B cell (primary cell): ENCODE measurements around the gene PCBP3. TPM values are rescaled to one million over a fixed set of nuclear protein-coding genes. Genes with fewer than 3 reads are reported as not detected.

Experiments used
- ATAC-seq: fragments of 200-7000 bp; cut with Tn5 transposase; one replicate; pipeline ENCODE4 v1.10.0; 2021; ENCODE audit warnings: low read depth, mild to moderate bottlenecking, moderate number of reproducible peaks, moderate library complexity
- CTCF ChIA-PET: fragments of 350-600 bp; sonication (Branson Sonifier 250); formaldehyde crosslinking; loops from one replicate; lab custom pipeline; 2021; ENCODE audit warnings: antibody characterized with exemption, inconsistent platforms; lab: Charles Lee
- POLR2A ChIA-PET: fragments of 350-600 bp; sonication (Branson Sonifier 250); formaldehyde crosslinking; loops from one replicate; lab custom pipeline; 2021; ENCODE audit warnings: antibody characterized with exemption; lab: Charles Lee
- DNase-seq: peaks from one replicate; pipeline ENCODE4 v3.0.0; 2013
- H2AFZ ChIP-seq: 2 replicates; pipeline ENCODE4 v1.6.1; 2012; ENCODE audit warnings: mild to moderate bottlenecking, low read depth, low read length; ENCODE audit not compliant: insufficient read depth, poor library complexity, severe bottlenecking
- H3K27ac ChIP-seq, 2 donors: 1 replicate in 1 of 2; 2 replicates in 1 of 2; pipeline ENCODE4 v1.5.1; 2012 to 2013; ENCODE audit warnings: low read length in 2 of 2, mild to moderate bottlenecking in 2 of 2, moderate library complexity in 1 of 2
- H3K27me3 ChIP-seq, 4 experiments: fragments of 200-600 bp in 1 of 4; sonication (generic) in 1 of 4; replicated peaks in 1 of 4; 1 replicate in 2 of 4; 2 replicates in 2 of 4; pipeline versions ENCODE4 v1.6.1 to v1.7.0; 2013 to 2016; ENCODE audit warnings: low read length in 3 of 4, mild to moderate bottlenecking in 2 of 4, mixed read lengths in 1 of 4, moderate library complexity in 1 of 4; ENCODE audit not compliant: insufficient read depth in 4 of 4, control insufficient read depth in 3 of 4; ENCODE audit errors: control extremely low read depth in 1 of 4
- H3K36me3 ChIP-seq, 2 experiments: replicated peaks in 1 of 2; 1 replicate in 1 of 2; 2 replicates in 1 of 2; pipeline versions ENCODE4 v1.6.1 to v1.7.1; 2013; ENCODE audit warnings: low read length in 1 of 2; ENCODE audit not compliant: insufficient read depth in 2 of 2, control insufficient read depth in 1 of 2; ENCODE audit errors: control extremely low read depth in 1 of 2, extremely low read depth in 1 of 2
- H3K4me1 ChIP-seq, 2 donors: fragments of 200-600 bp in 1 of 2; sonication (generic) in 1 of 2; 1 replicate in 1 of 2; 2 replicates in 1 of 2; pipeline versions ENCODE4 v1.5.1 to v1.6.1; 2013 to 2017; ENCODE audit warnings: low read length in 2 of 2; ENCODE audit not compliant: control insufficient read depth in 2 of 2, insufficient read depth in 2 of 2
- H3K4me2 ChIP-seq: replicated peaks from 2 replicates; pipeline ENCODE3; 2012; ENCODE audit warnings: mild to moderate bottlenecking, low read depth, low read length; ENCODE audit not compliant: poor library complexity, severe bottlenecking
- H3K4me3 ChIP-seq, 5 experiments: fragments of 200-600 bp in 1 of 5; sonication (generic) in 1 of 5; 1 replicate in 3 of 5; 2 replicates in 2 of 5; pipeline versions ENCODE4 v1.5.1 to v1.7.0; 2011 to 2016; ENCODE audit warnings: low read length in 4 of 5, mild to moderate bottlenecking in 4 of 5, low read depth in 2 of 5, control low read depth in 1 of 5, moderate library complexity in 1 of 5; ENCODE audit not compliant: insufficient read depth in 1 of 5; ENCODE audit errors: control extremely low read depth in 1 of 5, extremely low read depth in 1 of 5
- H3K79me2 ChIP-seq: fragments of 200-600 bp; sonication (generic); one replicate; pipeline ENCODE4 v1.6.0; 2016; ENCODE audit warnings: low read length; ENCODE audit not compliant: control insufficient read depth, insufficient read depth
- H3K9ac ChIP-seq: fragments of 200-600 bp; sonication (generic); 2 replicates; pipeline ENCODE4 v1.6.1; 2017; ENCODE audit warnings: mild to moderate bottlenecking, low read length, moderate library complexity
- H3K9me3 ChIP-seq, 3 donors: one replicate each; pipeline versions ENCODE4 v1.6.1 to v1.7.1; 2013; ENCODE audit warnings: low read length in 2 of 3; ENCODE audit not compliant: control insufficient read depth in 2 of 3, insufficient read depth in 1 of 3; ENCODE audit errors: control extremely low read depth in 1 of 3
- H4K20me1 ChIP-seq: 2 replicates; pipeline ENCODE4 v1.6.0; 2012; ENCODE audit warnings: mild to moderate bottlenecking, low read length; ENCODE audit not compliant: insufficient read depth, control insufficient read depth, poor library complexity, severe bottlenecking
- H3K27ac Mint-ChIP-seq: one replicate; pipeline ENCODE4 v1.8.0; 2021; ENCODE audit warnings: mixed read lengths
- H3K27me3 Mint-ChIP-seq: one replicate; pipeline ENCODE4 v1.8.0; 2021; ENCODE audit warnings: mixed read lengths
- H3K4me1 Mint-ChIP-seq: one replicate; pipeline ENCODE4 v1.8.0; 2021; ENCODE audit warnings: mixed read lengths
- H3K4me3 Mint-ChIP-seq: one replicate; pipeline ENCODE4 v1.8.0; 2021; ENCODE audit warnings: mixed read lengths
- H3K9me3 Mint-ChIP-seq: one replicate; pipeline ENCODE4 v1.8.0; 2022; ENCODE audit warnings: mixed read lengths; ENCODE audit not compliant: insufficient read depth
- CTCF ChIP-seq: fragments of 200-600 bp; IDR thresholded peaks from one replicate; pipeline ENCODE4 v1.8.0; 2022; ENCODE audit warnings: antibody characterized with exemption, mild to moderate bottlenecking
- EZH2 ChIP-seq: IDR thresholded peaks from 2 replicates; pipeline ENCODE4 v1.6.1; 2012; ENCODE audit warnings: borderline replicate concordance, low read depth, mild to moderate bottlenecking, moderate library complexity, low read length; ENCODE audit not compliant: insufficient read depth, poor library complexity, severe bottlenecking
- whole genome bisulfite sequencing: methylation state at CpG from one replicate; pipeline ENCODE4 v1.1.5; 2013; ENCODE audit warnings: missing lambda C conversion rate; ENCODE audit not compliant: insufficient coverage; 5-methylcytosine and 5-hydroxymethylcytosine counted together
- intact Hi-C: fragments of 100-400 bp; cut with micrococcal nuclease; formaldehyde crosslinking; loops from one replicate; pipeline ENCODE4 v1.10.0; 2022
- polyA plus RNA-seq: library from polyadenylated mRNA; depleted of rRNA; stranded (reverse); fragments of >200 nt; gene quantifications from 2 replicates; pipeline ENCODE4 v1.2.3, GENCODE V29; 2012
- total RNA-seq, 2 donors: library from RNA; stranded (reverse); fragments of 120-200 nt in 1 of 2; gene quantifications; 1 replicate in 1 of 2; 2 replicates in 1 of 2; pipeline versions ENCODE4 v1.2.3 to v1.2.4, GENCODE V29; 2013 to 2022

Gene PCBP3
- total and polyA plus RNA-seq, 2 donors (not counting 1 experiment from before 2014, with no cell fraction given), result 0.45 to 2.7 TPM

DNA sequence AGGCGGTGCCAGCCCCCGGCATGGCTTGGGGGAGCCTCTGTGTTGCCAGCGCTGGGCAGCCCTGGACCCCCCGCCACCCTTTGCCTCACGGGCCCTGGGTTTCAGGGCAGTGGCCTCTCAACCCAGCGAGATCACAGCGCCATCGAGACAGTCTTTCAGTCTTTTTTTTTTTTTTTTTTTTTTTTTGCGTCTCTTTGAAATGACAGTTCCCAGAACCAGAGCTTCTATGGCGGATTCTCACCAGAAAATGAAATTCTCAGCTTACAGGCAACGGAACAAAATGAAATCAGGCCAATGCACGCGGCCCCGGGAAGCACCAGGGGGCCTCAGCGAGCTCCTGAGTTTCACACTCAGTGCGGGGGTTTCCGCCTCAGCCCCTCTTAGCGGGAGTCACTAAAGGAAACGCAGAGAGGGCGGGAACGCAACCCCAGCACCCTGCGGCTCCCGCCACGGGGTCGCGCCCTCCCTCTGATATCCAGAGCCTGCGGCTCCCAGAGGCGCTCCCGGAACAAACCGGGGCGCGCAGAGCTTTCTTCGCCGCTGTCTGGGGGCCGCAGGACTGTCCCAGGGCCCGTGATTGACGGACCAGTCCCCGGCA, 330.0 kb downstream of the PCBP3 start:
- H4K20me1 ChIP-seq, result no peaks in the 10 kb centered on the region
- no peak overlapping the region for H3K27ac Mint-ChIP-seq
- peak overlapping the region in 1 of 2 donors; percentile 25 for H3K27ac ChIP-seq
- intact Hi-C loops, result loop anchor here (1.0 kb wide), 1 partner anchor 8 kb away; the partner anchor contains the start of gene COL6A1
- no peaks in the 10 kb centered on the region for H3K79me2 ChIP-seq
- WGBS, result 2% methylated on average over 36 of the region's 38 CpGs
- peaks cover 29 to 35% of the 10 kb centered on the region in 2 donors for H3K4me1 ChIP-seq
- peak overlapping the region; percentile 87 for H3K4me3 Mint-ChIP-seq
- H3K4me1 Mint-ChIP-seq, result peaks cover 10% of the 10 kb centered on the region
- peaks cover 34% of the 10 kb centered on the region for H3K27me3 Mint-ChIP-seq
- H3K9me3 Mint-ChIP-seq, result no peaks in the 10 kb centered on the region
- CTCF ChIA-PET, result interaction anchor here (1.6 kb wide), 1 partner anchor 22 kb away, joined by 3 read pairs; no protein-coding TSS in a partner anchor
- no peaks in the 10 kb centered on the region for H3K36me3 ChIP-seq
- peak overlapping the region; percentile 95 for H3K4me2 ChIP-seq
- TF ChIP-seq CTCF, result peak; percentile 72
- TF ChIP-seq EZH2, result peak; percentile 73
- H3K9ac ChIP-seq, result peak overlapping the region; percentile 72
- peaks cover 0 to 68% (median 24%) of the 10 kb centered on the region in 4 experiments for H3K27me3 ChIP-seq
- peak overlapping the region; percentile 82 for H2AFZ ChIP-seq
- POLR2A ChIA-PET, result no interaction called here
- peaks cover 0 to 17% (median 0%) of the 10 kb centered on the region in 3 donors for H3K9me3 ChIP-seq
- ATAC-seq, result peak; percentile 81
- peak overlapping the region in 4 of 5 experiments; percentile 59 to 65 (median 64) for H3K4me3 ChIP-seq
- DNase-seq, result peak; percentile 80
